ENCODE measurements around the gene RAB7B. TPM values are rescaled to one million over a fixed set of nuclear protein-coding genes. Genes with fewer than 3 reads are reported as not detected.

The RAB7B gene
- total RNA-seq (2016; rRNA removed; fragmentation: Illumina TruSeq; extraction: Trizol) (0.34 and 0.46 TPM in 2 replicates), polyA plus RNA-seq (2011; rRNA removed) (0.05 and 0.39 TPM in 2 replicates), polyA minus RNA-seq (2011; rRNA and poly(A)+ RNA removed; ENCODE audit: low replicate concordance) (0.12 TPM in 1 of 2 replicates, not detected in the other), Bru-seq, nascent RNA (percentile 20 among the genes with signal in this experiment), BruChase-seq, experiment 1, labeled RNA remaining after a 6-hour chase (percentile 17 among the genes with signal in this experiment), BruChase-seq, experiment 2, labeled RNA remaining after a 2-hour chase (percentile 19 among the genes with signal in this experiment)
- not detected in 2 replicates for total RNA-seq (2016; cell fraction: cytosol; rRNA removed; fragmentation: Illumina TruSeq; extraction: Trizol; ENCODE audit: low read depth)
- 0.32 and 0.49 TPM in 2 replicates for total RNA-seq (2016; cell fraction: insoluble cytoplasmic fraction; rRNA removed; fragmentation: Illumina TruSeq; extraction: Trizol)
- 0.22 TPM in 1 of 2 replicates, not detected in the other for total RNA-seq (2016; cell fraction: membrane; rRNA removed; fragmentation: Illumina TruSeq; extraction: Trizol)
- 0.19 and 0.28 TPM in 2 replicates for total RNA-seq (2016; cell fraction: nucleus; rRNA removed; fragmentation: Illumina TruSeq; extraction: Trizol)
- polyA plus RNA-seq (2011; cell fraction: cytosol; rRNA removed): 0.09 and 0.19 TPM in 2 replicates
- 0.31 and 0.34 TPM in 2 replicates for polyA plus RNA-seq (2011; cell fraction: nucleus; rRNA removed)
- polyA plus RNA-seq (2012): not detected in 2 replicates
- 0.06 and 0.08 TPM in 2 replicates for polyA plus RNA-seq (2016; cell fraction: cytosol; fragmentation: Illumina TruSeq; extraction: Trizol; ENCODE audit: low read depth)
- polyA plus RNA-seq (2016; cell fraction: insoluble cytoplasmic fraction; fragmentation: Illumina TruSeq; extraction: Trizol; ENCODE audit: low read depth): 0.50 and 0.66 TPM in 2 replicates
- polyA plus RNA-seq (2016; cell fraction: membrane; fragmentation: Illumina TruSeq; extraction: Trizol; ENCODE audit: low read depth): 0.10 TPM in 1 of 2 replicates, not detected in the other
- 0.24 TPM in 1 of 2 replicates, not detected in the other for polyA plus RNA-seq (2016; cell fraction: nucleus; fragmentation: Illumina TruSeq; extraction: Trizol; ENCODE audit: insufficient read depth, low read depth)
- not detected in 2 replicates for polyA minus RNA-seq (2011; cell fraction: cytosol; rRNA and poly(A)+ RNA removed)
- polyA minus RNA-seq (2011; cell fraction: nucleus; rRNA and poly(A)+ RNA removed): not detected in 2 replicates
- long read RNA-seq, experiment 1, partial matches to known transcripts: 0 of 1 reads
- long read RNA-seq, experiment 1, other reads (novel, unspliced or antisense): 1 of 1 reads
- long read RNA-seq, experiment 2, partial matches to known transcripts: 0 of 1 reads
- long read RNA-seq, experiment 2, other reads (novel, unspliced or antisense): 0 of 1 reads

GRCh38 chr1:206002871-206003801 lies at the start of gene RAB7B:
Gene RAB7B (minus strand): TSS chr1:206003395. CDS start chr1:205994135, 9,260 bp downstream.
- Histone ChIP-seq H3K4me1 (ENCODE audit: insufficient read depth, low read length) (peaks cover 6% of the 10 kb centered on the region), H3K9ac (ENCODE audit: insufficient read depth, low read depth, low read length) (no peak within 1 kb of the TSS), H2AFZ (ENCODE audit: low read length) (no peak within 1 kb of the TSS), H3K4me2 (ENCODE audit: low read depth, low read length) (peak within 1 kb of the TSS; percentile 42; the same call in 1 of the 2 replicates), H3K36me3 (replicated peaks in 1 of 2; ENCODE audit: control insufficient read depth in 1 of 2, insufficient read depth in 2 of 2, low read length in 2 of 2) (no peaks in the 10 kb centered on the region), H3K79me2 (ENCODE audit: insufficient read depth, low read length) (no peaks in the 10 kb centered on the region), H4K20me1 (ENCODE audit: insufficient read depth, low read length) (no peaks in the 10 kb centered on the region), H3K27me3 (ENCODE audit: control insufficient read depth in 1 of 2, insufficient read depth in 2 of 2, low read length in 2 of 2) (peaks cover 0 to 10% of the 10 kb centered on the region in 2 experiments; a peak in 3 of 5 replicates), H3K4me3 (replicated peaks in 1 of 3; ENCODE audit: insufficient read depth in 1 of 3, low read depth in 2 of 3, low read length in 3 of 3) (no peak within 1 kb of the TSS), H3K27ac (ENCODE audit: extremely low read length, insufficient read depth, low read length) (no peak within 1 kb of the TSS), H3K9me3 (ENCODE audit: low read length) (no peaks in the 10 kb centered on the region)
- WGBS (ENCODE audit: low lambda C conversion rate): 30% methylated on average over 9 of the region's 12 CpGs
- TF ChIP-seq CEBPB (IDR thresholded peaks at IDR 0.05; ENCODE audit: borderline replicate concordance, low read depth, low read length): 0 out of 2 replicates have a peak, but pooled peaks have one; percentile 5
- no peak for TF ChIP-seq ZNF430 (CRISPR knock-in tag; IDR thresholded peaks at IDR 0.05)
- peak; percentile 52 for TF ChIP-seq XRCC5 (optimal IDR thresholded peaks at IDR 0.05; ENCODE audit: low read length)
- TF ChIP-seq ZNF800 (CRISPR knock-in tag; IDR thresholded peaks at IDR 0.05): no peak
- no peak for FAIRE-seq
- ChIA-PET CTCF (ENCODE audit: low intra/inter-chr PET ratio, low total read pairs) (no interaction called here), POLR2A (no interaction called here)
- intact Hi-C loops (cut with micrococcal nuclease; ENCODE audit: unreplicated experiment): no loop called here
- no peak for DNase-seq (ENCODE audit: low spot score)
- no TSS peak for BruUV-seq (replicated peaks)
- in situ Hi-C loops (cut with HindIII; ENCODE audit: extremely low pct_ligation_motif_present, low pct_unique_long_range_greater_than_20kb): no loop called here
- peak; percentile 72 for ATAC-seq
